SK-MEL-5 (cell line): ENCODE measurements around the gene FRMD4B. TPM values are rescaled to one million over a fixed set of nuclear protein-coding genes. Genes with fewer than 3 reads are reported as not detected.

Experiments used
- DNase-seq: peaks from one replicate; pipeline ENCODE4 v3.0.0-alpha.2; 2016; ENCODE audit warnings: low read depth, low spot score
- in situ Hi-C: cut with HindIII; loops from 2 replicates; pipeline ENCODE4 v1.10.0; 2016; ENCODE audit warnings: low sequenced_read_pairs, high pct_unique_total_duplicates, low pct_unique_long_range_greater_than_20kb
- total RNA-seq: library from RNA; depleted of rRNA; stranded (reverse); fragments of >200 nt; shearing (Covaris generic); gene quantifications from 2 replicates; pipeline ENCODE4 v1.2.3, GENCODE V29; 2014

FRMD4B gene
- total RNA-seq, 1 experiment from 2014 or later: 31.4 TPM

DNA sequence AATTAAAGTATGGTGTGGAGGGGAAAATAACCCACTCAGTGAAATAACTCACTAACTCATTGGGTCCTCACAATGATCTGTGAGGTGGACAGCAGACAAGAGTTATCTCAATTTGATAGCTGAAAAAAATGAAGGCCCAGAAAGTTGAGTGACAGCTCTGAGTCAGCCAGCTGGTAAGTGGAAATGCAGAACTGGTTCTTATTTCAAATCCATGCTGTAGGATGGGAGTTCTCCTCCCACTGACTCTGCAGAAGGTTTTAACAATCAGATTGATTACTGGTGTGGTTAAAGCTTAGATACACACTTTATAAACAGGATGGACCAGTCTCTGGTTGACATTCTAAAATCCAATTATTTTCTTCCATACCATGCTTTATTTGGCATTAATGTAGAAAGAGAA is 176.5 kb downstream of the FRMD4B start:
- in situ Hi-C loops: no loop called here
- DNase-seq: no peak

DNA sequence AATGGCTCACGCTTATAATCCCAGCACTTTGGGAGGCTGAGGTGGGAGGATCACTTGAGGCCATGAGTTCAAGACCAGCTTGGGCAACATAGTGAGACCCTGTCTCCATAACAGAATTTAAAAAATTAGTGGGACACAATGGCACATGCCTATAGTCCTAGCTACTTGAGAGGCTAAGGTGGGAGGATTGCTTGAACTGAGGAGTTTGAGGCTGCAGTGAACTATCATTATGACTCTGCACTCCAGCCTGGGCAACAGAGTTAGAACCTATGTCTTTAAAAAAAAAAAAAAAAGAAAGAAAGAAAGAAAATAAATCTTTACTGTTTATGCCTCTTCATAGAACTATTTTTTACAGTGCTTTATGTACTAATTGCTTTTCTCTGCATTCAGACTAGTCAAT is 178.9 kb downstream of the FRMD4B start:
- in situ Hi-C loops: no loop called here
- no peak for DNase-seq

DNA sequence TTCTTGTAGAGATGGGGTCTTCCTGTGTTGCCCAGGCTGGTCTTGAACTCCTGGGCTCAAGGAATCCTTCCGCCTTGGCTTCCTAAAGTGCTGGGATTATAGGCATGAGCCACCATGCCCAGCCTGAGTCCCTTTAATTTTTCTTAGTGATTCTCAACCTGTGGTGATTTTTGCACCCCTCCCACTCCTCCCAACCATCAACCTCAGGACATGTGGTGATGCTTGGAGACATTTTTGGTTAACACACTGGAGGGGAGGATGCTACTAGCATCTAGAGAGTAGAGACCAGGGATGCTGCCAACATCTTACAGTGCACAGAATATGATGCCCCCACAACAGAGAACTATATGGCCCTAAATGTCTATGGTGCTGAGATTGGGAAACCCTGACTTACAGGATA is 180.5 kb downstream of the FRMD4B start:
- in situ Hi-C loops: no loop called here
- no peak for DNase-seq

DNA sequence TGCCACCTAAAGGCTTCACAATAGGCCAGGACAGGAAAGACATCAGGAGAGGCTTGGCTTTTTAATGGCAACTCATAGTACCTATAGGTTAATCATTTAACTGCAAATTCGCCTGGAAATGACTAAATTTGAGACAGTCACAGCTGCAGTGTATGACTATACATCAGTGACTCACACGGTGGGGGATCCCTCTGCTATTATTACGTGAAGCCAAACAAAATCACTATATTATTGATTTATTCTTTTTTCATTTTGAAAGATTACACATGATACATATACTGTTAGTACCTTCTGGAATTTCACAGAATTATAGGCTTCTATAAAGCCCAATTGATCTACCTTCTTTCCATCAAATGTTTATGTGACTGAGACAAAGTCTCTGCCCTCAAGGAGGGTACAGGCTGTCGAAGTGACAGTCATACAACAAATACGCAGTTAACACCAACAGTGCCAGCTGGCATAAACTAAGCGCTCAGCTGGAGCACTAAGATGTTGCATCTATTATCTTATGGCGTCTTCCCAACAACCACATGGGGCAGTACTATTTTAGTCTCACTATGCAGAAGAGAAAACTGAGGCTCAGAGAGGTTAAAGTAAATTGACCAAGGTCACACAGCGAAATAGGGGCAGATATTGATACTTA is 181.5 kb downstream of the FRMD4B start:
- no peak for DNase-seq
- in situ Hi-C loops: no loop called here

DNA sequence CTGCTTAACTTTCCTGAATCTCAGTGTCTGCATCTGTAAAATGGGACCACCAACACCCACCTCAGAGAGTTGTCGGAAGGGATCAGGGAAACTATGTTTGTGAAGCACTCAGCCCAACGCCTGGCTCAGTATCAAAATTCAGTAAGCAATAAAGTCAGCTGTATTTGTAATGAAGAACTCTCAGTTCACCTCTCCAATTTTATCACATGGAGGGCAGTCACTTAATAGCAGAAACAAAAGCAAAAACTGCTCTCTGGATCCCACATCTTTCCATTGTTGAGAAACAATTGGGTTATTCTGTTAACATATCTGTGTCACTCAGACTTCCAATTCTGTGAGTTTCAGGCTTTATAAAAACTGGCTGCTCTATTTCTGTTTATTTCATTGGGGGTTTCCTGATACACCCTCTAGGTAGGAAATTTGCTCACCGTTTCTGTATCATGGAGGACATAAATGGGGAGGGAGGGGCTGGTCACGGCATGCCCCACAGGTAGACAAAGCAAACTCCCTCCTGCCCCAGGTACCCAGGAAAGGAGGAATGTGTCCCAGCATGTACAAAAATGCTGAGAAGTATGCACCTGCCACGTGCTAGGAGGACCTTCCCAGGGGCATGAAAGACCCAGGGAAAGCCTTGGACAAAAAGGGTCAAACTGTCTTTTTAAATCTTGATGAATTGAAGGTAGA is 182.1 kb downstream of the FRMD4B start:
- in situ Hi-C loops: no loop called here
- no peak for DNase-seq

DNA sequence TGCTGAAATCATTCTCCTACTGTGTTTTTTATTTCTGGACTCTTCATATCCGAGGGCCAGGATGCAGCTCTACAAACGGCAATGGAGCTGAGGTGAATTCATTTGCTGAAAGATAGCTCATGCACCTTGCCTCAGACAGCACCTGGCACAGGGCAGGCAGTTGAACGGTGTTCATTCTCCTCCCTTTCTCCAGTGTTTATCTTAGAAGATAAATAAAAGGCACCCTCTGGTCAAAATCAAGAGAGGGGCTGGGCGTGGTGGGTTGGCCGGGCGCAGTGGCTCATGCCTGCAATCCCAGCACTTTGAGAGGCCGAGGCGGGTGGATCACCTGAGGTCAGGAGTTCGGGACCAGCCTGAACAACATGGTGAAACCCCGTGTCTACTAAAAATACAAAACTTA is 184.2 kb downstream of the FRMD4B start:
- in situ Hi-C loops: no loop called here
- no peak for DNase-seq

DNA sequence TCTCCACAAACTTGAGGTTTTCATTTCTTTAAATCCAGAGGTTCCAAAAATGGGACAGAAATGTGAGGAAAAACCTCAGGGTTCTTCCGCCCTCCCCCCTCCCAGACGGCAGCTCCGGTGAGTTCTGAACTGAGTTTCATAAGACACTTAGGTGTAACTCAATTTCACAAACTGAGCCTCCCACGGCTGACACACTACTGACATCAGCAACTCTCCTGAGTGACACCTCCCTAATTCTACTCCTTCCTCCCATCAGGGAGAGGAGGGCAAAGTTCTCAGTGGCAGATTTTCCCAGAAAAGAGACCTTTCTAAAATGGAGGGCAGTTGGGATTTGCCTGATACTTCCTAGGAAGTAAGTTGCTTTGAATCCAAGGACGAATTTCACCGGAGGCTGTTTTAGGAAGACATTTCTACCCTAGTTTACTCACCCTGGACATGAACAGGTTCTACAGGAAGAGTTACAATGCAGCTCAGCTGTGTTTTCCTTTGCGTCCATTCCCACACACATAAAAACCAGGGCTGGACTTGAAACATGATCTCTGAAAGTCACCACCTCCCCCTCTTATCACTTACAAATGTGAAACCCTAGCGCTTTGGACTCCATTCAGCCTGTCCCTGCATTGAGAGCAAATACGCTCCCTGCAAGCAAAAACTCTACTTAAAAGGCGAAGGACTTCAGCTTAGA is 185.4 kb downstream of the FRMD4B start:
- in situ Hi-C loops: no loop called here
- no peak for DNase-seq

DNA sequence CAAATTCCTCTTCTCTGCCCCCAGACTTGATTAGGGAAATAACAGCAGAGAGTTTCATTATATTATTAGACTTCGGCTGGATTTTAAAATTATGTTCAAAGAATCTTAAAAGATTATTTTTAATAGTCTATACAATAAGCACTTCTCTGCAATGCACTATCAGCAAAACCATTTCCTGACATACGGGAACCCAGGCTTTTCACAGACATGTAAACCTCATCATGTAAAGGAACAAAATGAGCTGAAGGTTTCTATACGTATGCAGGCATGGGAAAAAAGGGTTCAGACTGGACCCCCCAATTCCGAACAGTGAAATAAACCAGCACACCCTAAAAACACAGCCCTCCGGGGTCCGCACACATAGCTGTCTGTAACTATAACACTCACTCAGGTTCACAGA is 185.9 kb downstream of the FRMD4B start:
- in situ Hi-C loops: no loop called here
- DNase-seq: no peak

DNA sequence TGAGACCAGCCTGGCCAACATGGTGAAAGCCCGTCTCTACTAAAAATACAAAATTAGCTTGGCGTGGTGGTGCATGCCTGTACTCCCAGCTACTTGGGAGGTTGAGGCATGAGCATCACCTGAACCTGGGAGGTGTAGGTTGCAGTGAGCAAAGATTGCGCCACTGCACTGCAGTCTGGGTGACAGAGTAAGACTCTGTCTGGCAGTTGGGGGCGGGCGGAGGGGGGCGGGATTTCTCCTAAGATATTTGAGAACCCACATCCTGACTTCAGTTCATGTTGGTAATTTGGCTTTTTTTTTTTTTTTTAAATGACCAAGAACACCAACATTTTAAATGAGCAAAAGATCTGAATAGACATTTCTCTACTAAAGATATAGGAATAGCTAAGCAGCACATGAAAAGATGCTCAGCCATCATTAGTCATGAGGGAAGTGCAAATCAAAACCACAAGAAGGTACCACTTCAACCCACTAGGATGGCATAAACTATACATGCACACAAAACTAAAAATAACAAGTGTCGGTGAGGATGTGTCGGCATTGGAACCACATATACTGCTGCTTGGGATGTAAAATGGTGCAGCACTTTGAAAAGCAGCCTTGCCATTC is 187.9 kb downstream of the FRMD4B start:
- in situ Hi-C loops: no loop called here
- no peak for DNase-seq

DNA sequence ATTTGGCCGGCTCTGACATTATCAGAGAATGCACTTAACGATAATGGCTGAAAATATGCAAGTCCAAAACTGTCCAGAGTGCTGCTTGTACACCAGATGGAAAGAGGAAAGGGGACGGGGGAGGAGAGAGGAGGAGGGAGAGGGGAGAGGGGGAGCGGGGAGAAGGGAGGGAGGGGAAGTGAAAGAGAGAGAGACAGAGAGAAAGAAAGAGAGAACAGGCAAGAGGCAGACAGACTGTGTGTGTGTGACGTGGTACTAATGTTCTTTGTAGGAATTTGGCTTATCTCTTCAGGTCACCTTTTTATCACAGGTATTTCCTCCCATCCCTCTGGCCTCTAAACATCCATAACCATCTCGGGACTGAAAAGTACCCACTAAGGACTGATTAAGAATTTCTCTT is 188.4 kb downstream of the FRMD4B start:
- DNase-seq: no peak
- in situ Hi-C loops: no loop called here

DNA sequence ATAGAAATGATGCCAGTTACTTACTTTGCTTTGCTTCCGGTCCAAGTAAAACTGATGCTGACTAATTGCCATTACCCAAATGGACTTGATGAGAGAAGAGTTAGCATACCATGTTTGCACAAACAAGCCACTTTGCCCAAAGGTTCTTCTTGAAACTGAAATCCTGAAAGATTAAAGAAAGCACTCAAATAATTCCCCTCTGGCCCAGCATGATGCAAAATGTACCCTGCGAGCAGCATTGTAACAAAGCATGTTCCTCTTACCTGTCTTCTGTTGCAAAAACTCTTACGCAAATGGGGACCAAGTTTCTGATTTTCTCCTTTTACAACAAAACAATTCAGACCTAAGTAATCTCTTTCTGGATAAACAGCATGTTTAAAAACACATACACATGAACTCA is 189.0 kb downstream of the FRMD4B start:
- in situ Hi-C loops: no loop called here
- no peak for DNase-seq

DNA sequence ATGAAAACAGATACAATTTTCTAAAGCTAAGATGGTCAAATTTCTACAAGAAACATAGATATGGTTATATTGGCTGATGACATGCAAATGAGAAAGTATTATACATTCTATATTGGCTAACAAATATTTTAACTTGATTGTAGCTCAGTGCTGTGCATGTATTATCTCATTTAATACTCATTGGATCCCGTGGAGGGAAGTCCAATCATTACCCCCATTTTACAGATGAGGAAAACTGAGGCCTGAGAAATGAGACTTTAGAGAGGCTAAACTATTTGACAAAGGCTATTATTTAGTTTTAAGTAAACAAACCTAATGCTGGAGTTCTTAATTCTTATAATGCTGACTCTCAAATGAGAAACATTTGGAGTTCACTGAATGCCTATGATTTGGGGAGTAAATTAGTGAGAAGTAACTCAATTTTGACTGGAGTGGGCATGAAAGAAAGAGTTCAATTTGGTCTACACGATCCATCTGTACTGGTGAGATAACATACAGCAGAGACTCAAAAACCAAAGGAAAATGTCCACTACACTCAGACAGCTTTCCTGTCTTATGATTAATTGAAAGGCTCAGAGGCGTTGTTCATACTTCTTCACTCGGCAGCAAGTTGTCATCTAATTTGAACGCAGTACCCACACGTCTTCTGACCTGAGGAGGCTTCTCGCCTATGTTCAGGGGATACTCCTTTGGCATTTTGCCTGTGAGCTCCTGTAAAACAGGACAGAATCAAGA is 191.3 kb downstream of the FRMD4B start:
- in situ Hi-C loops: no loop called here
- DNase-seq: no peak

DNA sequence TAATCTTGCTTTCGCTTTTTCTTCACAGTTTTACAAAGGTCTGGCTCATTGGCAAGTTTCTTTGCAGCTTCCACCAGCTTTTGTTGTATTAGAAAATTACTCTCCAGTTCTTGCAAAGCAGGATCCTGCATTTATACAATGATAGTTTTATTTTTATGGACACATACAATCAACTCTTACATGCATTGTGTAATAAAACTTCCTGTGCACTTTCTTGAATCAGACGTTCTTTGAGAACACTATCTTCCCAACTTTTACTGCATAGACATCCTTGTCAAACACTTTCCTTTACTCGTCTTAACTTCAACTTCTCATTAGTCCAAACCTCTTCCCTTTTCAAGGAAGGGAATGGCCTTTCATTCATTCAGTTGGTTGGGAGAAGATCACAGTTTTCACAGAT is 192.1 kb downstream of the FRMD4B start:
- in situ Hi-C loops: no loop called here
- peak; percentile 31 for DNase-seq

DNA sequence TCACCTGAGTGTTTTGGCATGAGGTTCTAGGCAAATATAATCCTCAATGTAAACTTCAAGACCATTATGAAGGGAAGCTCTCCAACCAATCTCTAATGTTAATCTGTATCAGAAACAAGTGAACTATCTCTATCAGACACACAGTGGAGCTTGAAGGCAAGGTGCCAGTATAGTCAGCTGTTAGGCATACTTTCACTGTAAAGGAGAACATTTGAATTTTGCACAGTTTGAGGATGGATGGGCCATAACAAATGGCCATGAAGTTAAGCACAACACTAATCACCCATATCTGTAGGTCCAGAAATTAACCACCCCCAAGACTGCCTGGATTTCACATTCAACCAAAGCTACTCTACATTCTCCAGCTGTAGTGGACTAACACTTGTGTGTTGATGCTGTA is 194.4 kb downstream of the FRMD4B start:
- in situ Hi-C loops: no loop called here

DNA sequence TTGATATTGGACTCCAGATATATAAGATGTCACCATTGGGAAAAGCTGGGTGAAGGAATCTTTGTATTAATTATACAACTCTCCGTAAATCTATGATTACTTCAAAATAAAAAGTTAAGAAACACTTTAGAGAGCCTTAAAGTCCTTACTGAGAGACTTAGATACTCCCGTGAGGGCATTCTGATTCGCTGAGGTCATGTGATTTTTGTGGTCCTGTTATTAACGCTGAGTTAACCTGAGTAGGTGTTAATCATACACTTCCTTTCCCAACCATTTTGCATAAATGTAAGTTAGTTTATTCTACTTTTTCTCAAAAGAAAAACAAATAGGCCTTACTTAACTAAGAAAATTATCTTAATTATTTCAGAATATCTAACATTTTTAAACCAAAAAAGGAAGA is 196.4 kb downstream of the FRMD4B start:
- no peak for DNase-seq
- in situ Hi-C loops: no loop called here

More for the DNA sequence above, 194.4 kb downstream of the FRMD4B start:
- no peak for DNase-seq

DNA sequence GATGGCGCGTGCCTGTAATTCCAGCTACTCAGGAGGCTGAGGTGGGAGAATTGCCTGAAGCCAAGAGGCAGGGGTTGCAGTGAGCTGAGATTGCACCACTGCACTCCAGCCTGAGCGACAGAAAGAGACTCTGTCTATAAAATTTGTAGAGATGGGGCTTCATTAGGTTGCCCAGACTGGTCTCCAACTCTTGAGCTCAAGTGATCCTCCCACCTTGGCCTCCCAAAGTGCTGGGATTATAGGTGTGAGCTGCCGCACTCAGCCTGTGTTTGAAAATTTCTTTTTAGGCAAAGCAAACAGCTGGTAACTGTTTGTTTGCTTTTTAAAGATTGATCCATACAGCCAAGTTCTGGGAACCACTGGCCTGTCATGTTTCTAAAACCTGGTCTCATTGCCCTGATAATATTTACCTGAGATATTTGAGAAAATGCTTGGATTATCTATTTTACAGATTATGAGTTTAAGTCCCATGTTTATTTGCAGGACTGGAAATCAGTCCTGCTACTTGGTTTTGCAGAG is 199.3 kb downstream of the FRMD4B start:
- in situ Hi-C loops: no loop called here
- DNase-seq: no peak

DNA sequence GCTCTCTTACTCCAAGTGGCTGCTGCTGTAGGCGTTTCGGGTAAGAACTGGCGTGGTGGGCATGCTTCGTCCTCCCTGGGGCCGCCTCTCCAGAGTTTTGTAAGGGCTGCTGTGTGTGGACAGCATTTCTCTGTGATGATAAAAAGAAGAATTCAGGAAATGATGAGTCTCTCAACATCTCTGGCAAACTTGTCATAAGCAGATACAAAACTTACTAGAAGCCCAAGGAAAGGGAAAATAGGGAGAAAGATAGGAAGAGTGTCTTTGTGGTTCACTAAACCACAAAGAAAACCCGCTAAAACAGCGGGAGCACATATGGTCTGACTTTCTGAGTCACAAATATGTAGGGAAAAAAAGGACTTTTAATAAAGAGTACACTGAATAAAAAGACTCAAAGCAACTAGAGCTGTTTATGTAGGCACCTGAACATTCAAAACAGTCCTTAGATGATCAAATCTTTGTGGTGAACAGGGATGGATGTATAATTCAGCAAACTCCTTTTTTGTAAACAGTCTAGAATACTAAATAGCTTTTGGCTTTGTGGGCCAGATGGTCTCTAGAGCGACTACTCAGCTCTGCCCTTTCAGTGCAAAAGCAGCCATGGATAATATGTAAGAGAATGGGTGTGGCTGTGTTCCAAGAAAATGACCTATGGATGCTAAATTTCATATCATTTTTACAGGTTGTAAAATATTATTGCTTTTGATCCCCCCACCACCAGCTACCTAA is 203.1 kb downstream of the FRMD4B start:
- in situ Hi-C loops: no loop called here
- peak; percentile 47 for DNase-seq
